Hepatocyte (in vitro differentiated cells): Measurements from ENCODE around the gene PDLIM7.

ENCODE experiments used
- EZH2 ChIP-seq: fragments of 200-600 bp; sonication (generic); IDR thresholded peaks from 2 replicates; pipeline ENCODE4 v1.6.1; 2016; ENCODE audit warnings: antibody characterized with exemption, mild to moderate bottlenecking, borderline replicate concordance
- EZH2phosphoT487 ChIP-seq: fragments of 200-600 bp; sonication (generic); IDR thresholded peaks from one replicate; pipeline ENCODE4 v1.6.1; 2018; ENCODE audit warnings: antibody characterized with exemption, mild to moderate bottlenecking, low read depth, moderate library complexity; ENCODE audit not compliant: unreplicated experiment, severe bottlenecking
- TF ChIP-seq, protein P1 (sequence below): fragments of 200-600 bp; sonication (generic); IDR thresholded peaks from 2 replicates; pipeline ENCODE4 v1.5.1; 2016; ENCODE audit warnings: antibody characterized with exemption, mild to moderate bottlenecking; ENCODE audit not compliant: poor library complexity

DNA sequence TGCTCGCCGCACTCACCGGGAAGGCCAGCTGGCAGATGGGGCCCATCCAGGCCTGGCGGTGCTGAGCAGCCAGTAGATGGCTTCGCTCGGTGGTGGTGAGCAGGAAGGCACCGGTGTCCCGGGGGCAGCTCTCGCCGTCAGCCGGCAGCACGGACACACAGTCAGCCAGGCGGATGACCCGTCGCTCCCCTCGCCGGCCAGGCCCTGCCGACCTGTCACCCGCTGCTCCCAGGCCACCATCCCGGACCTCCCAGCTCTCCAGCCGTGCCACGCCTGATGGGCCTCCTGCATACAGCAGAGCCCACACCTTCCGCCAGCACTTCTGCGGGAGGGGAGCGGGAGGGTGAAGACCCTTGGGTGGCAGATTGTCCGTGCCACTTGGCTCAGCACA, 10.8 kb upstream of the PDLIM7 start:
- TF ChIP-seq, protein P1, sequence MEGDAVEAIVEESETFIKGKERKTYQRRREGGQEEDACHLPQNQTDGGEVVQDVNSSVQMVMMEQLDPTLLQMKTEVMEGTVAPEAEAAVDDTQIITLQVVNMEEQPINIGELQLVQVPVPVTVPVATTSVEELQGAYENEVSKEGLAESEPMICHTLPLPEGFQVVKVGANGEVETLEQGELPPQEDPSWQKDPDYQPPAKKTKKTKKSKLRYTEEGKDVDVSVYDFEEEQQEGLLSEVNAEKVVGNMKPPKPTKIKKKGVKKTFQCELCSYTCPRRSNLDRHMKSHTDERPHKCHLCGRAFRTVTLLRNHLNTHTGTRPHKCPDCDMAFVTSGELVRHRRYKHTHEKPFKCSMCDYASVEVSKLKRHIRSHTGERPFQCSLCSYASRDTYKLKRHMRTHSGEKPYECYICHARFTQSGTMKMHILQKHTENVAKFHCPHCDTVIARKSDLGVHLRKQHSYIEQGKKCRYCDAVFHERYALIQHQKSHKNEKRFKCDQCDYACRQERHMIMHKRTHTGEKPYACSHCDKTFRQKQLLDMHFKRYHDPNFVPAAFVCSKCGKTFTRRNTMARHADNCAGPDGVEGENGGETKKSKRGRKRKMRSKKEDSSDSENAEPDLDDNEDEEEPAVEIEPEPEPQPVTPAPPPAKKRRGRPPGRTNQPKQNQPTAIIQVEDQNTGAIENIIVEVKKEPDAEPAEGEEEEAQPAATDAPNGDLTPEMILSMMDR, result no peak
- TF ChIP-seq EZH2 (no peak), EZH2phosphoT487 (no peak)
